OCI-LY7 (cell line): ENCODE results near the gene NUP58. TPM values are rescaled to one million over a fixed set of nuclear protein-coding genes. Genes with fewer than 3 reads are reported as not detected.
A peak's percentile ranks its signal among the peaks of the same experiment; 100 is the strongest.

Experiments
- BruUV-seq: library from RNA; stranded (reverse); fragments of 400-500 nt; replicated peaks from 2 replicates; lab custom pipeline; 2021; lab: Mats Ljungman, UMichigan
- CTCF ChIA-PET: fragments of 300-600 bp; sonication (Branson Sonifier 250); formaldehyde crosslinking; loops from one replicate; lab custom pipeline; 2022; ENCODE audit warnings: antibody characterized with exemption; ENCODE audit not compliant: unreplicated experiment; lab: Charles Lee
- POLR2A ChIA-PET: fragments of 300-600 bp; sonication (Branson Sonifier 250); formaldehyde crosslinking; loops from one replicate; lab custom pipeline; 2022; ENCODE audit warnings: antibody characterized with exemption; lab: Charles Lee
- DNase-seq: peaks from one replicate; pipeline ENCODE4 v3.0.0-alpha.2; 2015; ENCODE audit warnings: low spot score
- H2AFZ ChIP-seq: fragments of 200-600 bp; sonication (generic), shearing (Covaris generic); 2 replicates; pipeline ENCODE4 v1.6.1; 2014; ENCODE audit warnings: mild to moderate bottlenecking, antibody characterized with exemption, low read length, moderate library complexity
- H3K27ac ChIP-seq: fragments of 200-600 bp; sonication (generic); 2 replicates; pipeline ENCODE4 v1.5.1; 2014; ENCODE audit warnings: mixed run types, low read depth, mild to moderate bottlenecking, moderate library complexity, low read length, inconsistent platforms; ENCODE audit not compliant: poor library complexity, severe bottlenecking
- H3K36me3 ChIP-seq: fragments of 200-600 bp; sonication (generic); 2 replicates; pipeline ENCODE4 v1.6.1; 2014; ENCODE audit warnings: mild to moderate bottlenecking, antibody characterized with exemption, low read length, moderate library complexity, mixed read lengths; ENCODE audit not compliant: insufficient read depth
- H3K4me1 ChIP-seq: fragments of 200-600 bp; sonication (generic); 2 replicates; pipeline ENCODE4 v1.5.1; 2014; ENCODE audit warnings: mild to moderate bottlenecking, low read length; ENCODE audit not compliant: insufficient read depth, poor library complexity, severe bottlenecking
- H3K4me2 ChIP-seq: fragments of 200-600 bp; sonication (generic); 2 replicates; pipeline ENCODE4 v1.6.1; 2014; ENCODE audit warnings: mild to moderate bottlenecking, low read length
- H3K4me3 ChIP-seq: fragments of 200-600 bp; sonication (generic); 2 replicates; pipeline ENCODE4 v1.5.1; 2014; ENCODE audit warnings: mild to moderate bottlenecking, low read depth, low read length; ENCODE audit not compliant: poor library complexity, severe bottlenecking
- H3K79me2 ChIP-seq: fragments of 200-600 bp; sonication (generic); 2 replicates; pipeline ENCODE4 v1.6.1; 2016; ENCODE audit warnings: low read depth, mild to moderate bottlenecking, low read length, moderate library complexity, mixed read lengths; ENCODE audit not compliant: insufficient read depth
- H3K9me2 ChIP-seq: fragments of 200-600 bp; sonication (generic); 2 replicates; pipeline ENCODE4 v1.6.1; 2016; ENCODE audit warnings: mild to moderate bottlenecking, low read length, mixed read lengths; ENCODE audit not compliant: insufficient read depth
- H3K9me3 ChIP-seq: fragments of 200-600 bp; sonication (generic); 2 replicates; pipeline ENCODE4 v1.6.1; 2014; ENCODE audit warnings: mild to moderate bottlenecking, mixed run types, low read length, mixed read lengths
- H4K20me1 ChIP-seq: fragments of 200-600 bp; sonication (generic); 2 replicates; pipeline ENCODE4 v1.6.1; 2014; ENCODE audit warnings: mild to moderate bottlenecking, antibody characterized with exemption, low read length, moderate library complexity, mixed read lengths; ENCODE audit not compliant: insufficient read depth
- CTCF ChIP-seq: fragments of 200-600 bp; sonication (generic); conservative IDR thresholded peaks from 2 replicates; pipeline ENCODE4 v1.5.1; 2014; ENCODE audit warnings: mild to moderate bottlenecking, antibody characterized with exemption, low read length, moderate library complexity, mixed read lengths
- EZH2phosphoT487 ChIP-seq: fragments of 200-600 bp; sonication (generic); IDR thresholded peaks from 2 replicates; pipeline ENCODE4 v1.6.1; 2018; ENCODE audit warnings: low read depth, borderline replicate concordance, mild to moderate bottlenecking, mixed run types, antibody characterized with exemption, low read length, moderate library complexity, mixed read lengths
- intact Hi-C: fragments of 100-400 bp; cut with micrococcal nuclease; formaldehyde crosslinking; loops from one replicate; pipeline ENCODE4 v1.10.0; 2022; ENCODE audit not compliant: unreplicated experiment
- total RNA-seq, 2 experiments: library from RNA; depleted of rRNA in 1 of 2; stranded (reverse); fragments of >200 nt in 1 of 2; shearing (Covaris generic) in 1 of 2; gene quantifications; 2 replicates each; pipeline ENCODE4 v1.2.3, GENCODE V29; 2014 to 2022

NUP58 gene
- total RNA-seq, 2 experiments from 2014 or later, result 82.7 to 127 TPM

- H3K79me2 ChIP-seq, result peaks cover 3% of the 10 kb centered on the region; the same call in 1 of the 2 replicates
- H3K4me2 ChIP-seq, result no peak overlapping the region
- no peaks in the 10 kb centered on the region for H3K9me2 ChIP-seq
- ChIA-PET CTCF (no interaction called here), POLR2A (interaction anchor here (1.5 to 1.7 kb wide), 2 partner anchors 10 to 13 kb away, joined by 3 to 6 read pairs; partner anchors contain the start of gene NUP58)
- DNase-seq, result no peak
- no peak for TF ChIP-seq EZH2phosphoT487
- TF ChIP-seq CTCF, result no peak
- H3K4me1 ChIP-seq, result peaks cover 32% of the 10 kb centered on the region
- H3K9me3 ChIP-seq, result no peaks in the 10 kb centered on the region
- H3K36me3 ChIP-seq, result no peaks in the 10 kb centered on the region
- peak overlapping the region; percentile 85 for H2AFZ ChIP-seq
- peaks cover 2% of the 10 kb centered on the region; the same call in 1 of the 2 replicates for H4K20me1 ChIP-seq
- H3K27ac ChIP-seq, result no peak overlapping the region
- no TSS peak for BruUV-seq
- H3K4me3 ChIP-seq, result no peak overlapping the region
- intact Hi-C loops, result no loop called here
Measured at GRCh38 chr13:25291691-25292090, 9.7 kb upstream of the NUP58 start.

DNA sequence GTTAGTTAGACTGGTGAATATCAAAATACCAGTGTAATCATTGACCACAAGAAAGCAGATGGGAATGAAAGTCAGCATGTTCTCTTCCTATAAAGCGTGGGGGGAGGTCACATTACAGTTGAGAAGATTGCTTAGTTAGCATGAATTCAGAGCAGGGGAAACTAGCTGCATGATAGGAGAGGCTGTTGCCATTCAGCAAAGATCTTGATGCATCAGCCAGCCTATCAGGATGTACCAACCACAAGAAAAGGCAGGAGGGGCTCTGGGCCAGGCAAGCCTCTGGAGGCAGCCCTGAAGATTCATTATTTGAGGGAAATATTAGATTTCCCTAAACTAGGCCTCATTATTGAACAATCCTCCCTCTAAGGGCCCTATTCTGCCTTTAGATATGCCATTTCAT lies 9.1 kb upstream of the NUP58 start:
- H3K9me3 ChIP-seq, result no peaks in the 10 kb centered on the region
- ChIA-PET POLR2A (interaction anchor here (0.6 to 1.7 kb wide), 3 partner anchors 9 to 19 kb away, joined by 3 to 6 read pairs (median 3); partner anchors contain the start of gene NUP58), CTCF (no interaction called here)
- DNase-seq, result peak; percentile 57
- BruUV-seq, result no TSS peak
- intact Hi-C loops, result no loop called here
- H3K4me1 ChIP-seq, result peaks cover 32% of the 10 kb centered on the region
- no peak overlapping the region for H3K4me3 ChIP-seq
- peak overlapping the region; percentile 17; the same call in 1 of the 2 replicates for H3K4me2 ChIP-seq
- no peaks in the 10 kb centered on the region for H3K9me2 ChIP-seq
- H4K20me1 ChIP-seq, result no peaks in the 10 kb centered on the region
- TF ChIP-seq CTCF (no peak), EZH2phosphoT487 (no peak)
- no peaks in the 10 kb centered on the region for H3K79me2 ChIP-seq
- no peak overlapping the region for H3K27ac ChIP-seq
- peak overlapping the region; percentile 85 for H2AFZ ChIP-seq
- H3K36me3 ChIP-seq, result no peaks in the 10 kb centered on the region

DNA sequence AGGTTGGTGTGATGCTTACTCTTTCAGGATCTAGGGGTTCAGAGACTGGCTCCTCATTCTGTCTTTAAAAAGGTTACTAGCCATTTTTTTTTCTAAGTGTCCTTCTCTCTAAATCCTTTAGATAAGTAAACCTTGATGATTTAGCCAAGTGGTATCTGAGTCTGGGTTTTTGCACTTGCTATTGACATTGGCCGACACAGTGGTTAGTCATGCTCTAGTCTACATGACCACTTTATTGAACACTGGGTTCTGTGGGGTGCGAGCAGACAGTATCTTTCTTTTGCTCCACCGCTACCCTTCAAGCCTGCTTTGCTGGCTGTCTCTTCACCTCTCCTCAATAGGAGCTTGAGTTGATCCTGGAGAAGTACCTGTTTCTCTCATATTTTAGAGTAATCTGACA lies 6.2 kb upstream of the NUP58 start:
- POLR2A ChIA-PET, result interaction anchor here (0.8 kb wide), 1 partner anchor 17 kb away, joined by 3 read pairs; no protein-coding TSS in a partner anchor
- Histone ChIP-seq H3K4me2 (no peak overlapping the region), H2AFZ (no peak overlapping the region)

More for the DNA sequence above, 6.2 kb upstream of the NUP58 start:
- CTCF ChIA-PET, result no interaction called here
- no peaks in the 10 kb centered on the region for H3K9me2 ChIP-seq
- TF ChIP-seq EZH2phosphoT487, result no peak
- TF ChIP-seq CTCF, result no peak
- H3K36me3 ChIP-seq, result no peaks in the 10 kb centered on the region
- no peak overlapping the region for H3K27ac ChIP-seq
- intact Hi-C loops, result no loop called here
- H3K4me3 ChIP-seq, result no peak overlapping the region
- H3K9me3 ChIP-seq, result no peaks in the 10 kb centered on the region
- no peaks in the 10 kb centered on the region for H3K79me2 ChIP-seq
- no peak for DNase-seq
- BruUV-seq, result no TSS peak
- peaks cover 12% of the 10 kb centered on the region for H3K4me1 ChIP-seq
- no peaks in the 10 kb centered on the region for H4K20me1 ChIP-seq
